ENCODE measurements around the gene SRPRB. TPM values are rescaled to one million over a fixed set of nuclear protein-coding genes. Genes with fewer than 3 reads are reported as not detected.

SRPRB gene
- total and polyA plus RNA-seq, 2 donors from 2014 or later = 47.9 to 58.8 TPM

- DNase-seq (no peak), FAIRE-seq (no peak)
- Histone ChIP-seq H3K9me3 (ENCODE audit: control insufficient read depth in 2 of 3, insufficient read depth in 1 of 3, low read length in 3 of 3) (no peaks in the 10 kb centered on the region), H3K4me1 (ENCODE audit: control insufficient read depth in 2 of 3, insufficient read depth in 2 of 3, low read depth in 1 of 3, low read length in 3 of 3) (no peaks in the 10 kb centered on the region), H3K36me3 (ENCODE audit: control insufficient read depth in 2 of 3, insufficient read depth in 3 of 3, low read length in 3 of 3) (no peaks in the 10 kb centered on the region), H3K9ac (ENCODE audit: low read length in 3 of 3) (no peak overlapping the region), H3K4me3 (ENCODE audit: low read length in 3 of 3) (no peak overlapping the region), H3K27ac (ENCODE audit: low read depth in 2 of 2, low read length in 2 of 2) (no peak overlapping the region), H3K27me3 (ENCODE audit: control insufficient read depth, insufficient read depth, low read length) (no peaks in the 10 kb centered on the region)
- intact Hi-C loops (cut with DNase I) = no loop called here
- TF ChIP-seq, protein P1, sequence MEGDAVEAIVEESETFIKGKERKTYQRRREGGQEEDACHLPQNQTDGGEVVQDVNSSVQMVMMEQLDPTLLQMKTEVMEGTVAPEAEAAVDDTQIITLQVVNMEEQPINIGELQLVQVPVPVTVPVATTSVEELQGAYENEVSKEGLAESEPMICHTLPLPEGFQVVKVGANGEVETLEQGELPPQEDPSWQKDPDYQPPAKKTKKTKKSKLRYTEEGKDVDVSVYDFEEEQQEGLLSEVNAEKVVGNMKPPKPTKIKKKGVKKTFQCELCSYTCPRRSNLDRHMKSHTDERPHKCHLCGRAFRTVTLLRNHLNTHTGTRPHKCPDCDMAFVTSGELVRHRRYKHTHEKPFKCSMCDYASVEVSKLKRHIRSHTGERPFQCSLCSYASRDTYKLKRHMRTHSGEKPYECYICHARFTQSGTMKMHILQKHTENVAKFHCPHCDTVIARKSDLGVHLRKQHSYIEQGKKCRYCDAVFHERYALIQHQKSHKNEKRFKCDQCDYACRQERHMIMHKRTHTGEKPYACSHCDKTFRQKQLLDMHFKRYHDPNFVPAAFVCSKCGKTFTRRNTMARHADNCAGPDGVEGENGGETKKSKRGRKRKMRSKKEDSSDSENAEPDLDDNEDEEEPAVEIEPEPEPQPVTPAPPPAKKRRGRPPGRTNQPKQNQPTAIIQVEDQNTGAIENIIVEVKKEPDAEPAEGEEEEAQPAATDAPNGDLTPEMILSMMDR (IDR thresholded peaks at IDR 0.05; ENCODE audit: borderline replicate concordance, extremely low read depth, insufficient read depth) = no peak
These were observed 23.7 kb downstream of the SRPRB start for GRCh38 chr3:133829310-133829707.

- no peak overlapping the region for H3K4me3 ChIP-seq (ENCODE audit: low read length in 3 of 3)
- FAIRE-seq = no peak
- no peak for DNase-seq
- TF ChIP-seq, protein P1 (IDR thresholded peaks at IDR 0.05; ENCODE audit: borderline replicate concordance, extremely low read depth, insufficient read depth) = no peak
- H3K9ac ChIP-seq (ENCODE audit: low read length in 3 of 3) = no peak overlapping the region
- no peaks in the 10 kb centered on the region for H3K4me1 ChIP-seq (ENCODE audit: control insufficient read depth in 2 of 3, insufficient read depth in 2 of 3, low read depth in 1 of 3, low read length in 3 of 3)
- no peaks in the 10 kb centered on the region for H3K27me3 ChIP-seq (ENCODE audit: control insufficient read depth, insufficient read depth, low read length)
- no peak overlapping the region for H3K27ac ChIP-seq (ENCODE audit: low read depth in 2 of 2, low read length in 2 of 2)
- H3K36me3 ChIP-seq (ENCODE audit: control insufficient read depth in 2 of 3, insufficient read depth in 3 of 3, low read length in 3 of 3) = no peaks in the 10 kb centered on the region
- no peaks in the 10 kb centered on the region for H3K9me3 ChIP-seq (ENCODE audit: control insufficient read depth in 2 of 3, insufficient read depth in 1 of 3, low read length in 3 of 3)
- intact Hi-C loops (cut with DNase I) = no loop called here
These were observed 24.5 kb downstream of the SRPRB start for GRCh38 chr3:133830071-133830470.

DNA sequence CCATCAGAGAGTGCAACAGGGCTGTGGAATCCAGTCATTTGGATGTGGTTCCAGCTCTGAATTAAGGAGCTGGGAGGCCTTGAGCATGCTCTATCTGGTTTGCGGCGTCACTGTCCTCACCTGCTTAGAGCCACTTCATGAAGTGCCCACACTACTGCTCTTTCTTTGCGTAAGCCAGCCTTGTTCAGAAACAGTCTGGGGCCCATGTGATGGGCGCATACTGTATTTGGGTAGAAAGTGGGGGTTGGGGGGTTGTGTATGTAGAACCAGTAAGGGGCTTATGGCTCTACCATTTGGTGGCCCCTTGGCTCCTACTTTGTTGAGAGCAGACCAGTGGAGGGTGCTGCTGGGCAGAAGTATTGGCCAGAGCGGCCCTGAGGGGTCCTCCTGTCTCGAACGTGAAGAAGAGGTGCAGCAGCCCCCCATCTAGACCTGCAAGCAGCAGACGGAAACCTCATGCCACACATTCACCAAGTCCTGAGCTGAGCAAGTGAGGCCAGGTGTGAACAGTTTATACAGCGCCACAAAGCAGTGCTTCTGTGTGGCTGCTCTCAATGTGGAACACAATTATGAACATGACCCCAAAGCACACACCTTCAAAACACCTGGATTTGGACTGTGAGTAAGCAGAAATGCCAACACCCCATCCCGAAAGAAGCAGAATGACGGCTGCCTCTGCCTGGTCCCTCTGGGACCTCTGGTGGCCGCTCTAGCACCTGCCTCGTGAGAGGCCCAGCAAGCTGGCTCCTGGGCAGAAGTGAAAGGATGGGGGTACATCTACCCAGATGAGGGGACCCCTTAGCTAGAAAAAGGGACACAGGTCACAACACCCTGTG lies 26.6 kb downstream of the SRPRB start:
- H3K27me3 ChIP-seq (ENCODE audit: control insufficient read depth, insufficient read depth, low read length) = no peaks in the 10 kb centered on the region
- H3K27ac ChIP-seq (ENCODE audit: low read depth in 2 of 2, low read length in 2 of 2) = no peak overlapping the region
- H3K9me3 ChIP-seq (ENCODE audit: control insufficient read depth in 2 of 3, insufficient read depth in 1 of 3, low read length in 3 of 3) = no peaks in the 10 kb centered on the region
- H3K4me1 ChIP-seq (ENCODE audit: control insufficient read depth in 2 of 3, insufficient read depth in 2 of 3, low read depth in 1 of 3, low read length in 3 of 3) = no peaks in the 10 kb centered on the region
- H3K36me3 ChIP-seq (ENCODE audit: control insufficient read depth in 2 of 3, insufficient read depth in 3 of 3, low read length in 3 of 3) = no peaks in the 10 kb centered on the region
- FAIRE-seq (no peak), DNase-seq (no peak)
- H3K4me3 ChIP-seq (ENCODE audit: low read length in 3 of 3) = no peak overlapping the region
- H3K9ac ChIP-seq (ENCODE audit: low read length in 3 of 3) = no peak overlapping the region
- intact Hi-C loops (cut with DNase I) = no loop called here
- TF ChIP-seq, protein P1 (IDR thresholded peaks at IDR 0.05; ENCODE audit: borderline replicate concordance, extremely low read depth, insufficient read depth) = no peak

Data from kidney (tissue), 14 donors.